Renal pelvis (tissue), 4 donors: ENCODE results near the gene CABCOCO1. TPM values are rescaled to one million over a fixed set of nuclear protein-coding genes. Genes with fewer than 3 reads are reported as not detected.

Source experiments
- DNase-seq: peaks from one replicate; pipeline ENCODE4 v3.0.0-alpha.2; 2013
- polyA plus RNA-seq, 3 donors: library from polyadenylated mRNA; unstranded; fragments of 120-200 nt; gene quantifications; one replicate each; pipeline ENCODE4 v1.2.1, GENCODE V29; 2013; ENCODE audit not compliant: insufficient read length in 3 of 3

The CABCOCO1 gene
- polyA plus RNA-seq, 3 donors, result 1.9 to 3.4 (median 2.2) TPM

- no peak for DNase-seq
Measured at GRCh38 chr10:61754587-61755550, 92.1 kb downstream of the CABCOCO1 start.

- DNase-seq, result no peak
Measured at GRCh38 chr10:61757001-61757400, 94.3 kb downstream of the CABCOCO1 start.

GRCh38 chr10:61757525-61758397 is 95.0 kb downstream of the CABCOCO1 start:
- DNase-seq, result no peak

- DNase-seq, result no peak
Measured at GRCh38 chr10:61758433-61758832, 95.7 kb downstream of the CABCOCO1 start.

- no peak for DNase-seq
Measured at GRCh38 chr10:61759751-61760150, 97.0 kb downstream of the CABCOCO1 start.

GRCh38 chr10:61760943-61761824 is 98.5 kb downstream of the CABCOCO1 start:
- DNase-seq, result no peak

GRCh38 chr10:61761825-61762217 is 99.1 kb downstream of the CABCOCO1 start:
- DNase-seq, result no peak

- DNase-seq, result no peak
Measured at GRCh38 chr10:61763778-61764177, 101.0 kb downstream of the CABCOCO1 start.

GRCh38 chr10:61764486-61764885 is 101.8 kb downstream of the CABCOCO1 start:
- no peak for DNase-seq

GRCh38 chr10:61765176-61766087 is 102.7 kb downstream of the CABCOCO1 start:
- no peak for DNase-seq

GRCh38 chr10:61766927-61767326 is 104.2 kb downstream of the CABCOCO1 start:
- DNase-seq, result no peak

- DNase-seq, result no peak
Measured at GRCh38 chr10:61774031-61774430, 111.3 kb downstream of the CABCOCO1 start.

GRCh38 chr10:61775111-61775510 is 112.4 kb downstream of the CABCOCO1 start:
- no peak for DNase-seq

- DNase-seq, result no peak
Measured at GRCh38 chr10:61776615-61777266, 114.0 kb downstream of the CABCOCO1 start.

GRCh38 chr10:61778137-61778536 is 115.4 kb downstream of the CABCOCO1 start:
- DNase-seq, result no peak

- DNase-seq, result no peak
Measured at GRCh38 chr10:61779276-61779675, 116.5 kb downstream of the CABCOCO1 start.

GRCh38 chr10:61779950-61780659 is 117.4 kb downstream of the CABCOCO1 start:
- DNase-seq, result peak; percentile 17

- no peak for DNase-seq
Measured at GRCh38 chr10:61780732-61781131, 118.0 kb downstream of the CABCOCO1 start.

- no peak for DNase-seq
Measured at GRCh38 chr10:61781969-61782403, 119.3 kb downstream of the CABCOCO1 start.
